Measurements from ENCODE around the gene ASCC1. TPM values are rescaled to one million over a fixed set of nuclear protein-coding genes. Genes with fewer than 3 reads are reported as not detected.

The ASCC1 gene
- total RNA-seq, 1 donor from 2014 or later, result 33.9 TPM

- no peak overlapping the region for H3K27ac Mint-ChIP-seq (ENCODE audit: unreplicated experiment)
- Histone ChIP-seq H3K36me3 (ENCODE audit: insufficient read depth, low read length) (no peaks in the 10 kb centered on the region), H4K20me1 (ENCODE audit: insufficient read depth, low read length) (no peaks in the 10 kb centered on the region), H3K27ac (ENCODE audit: low read depth, low read length) (peak overlapping the region; percentile 24), H3K4me3 (ENCODE audit: insufficient read depth, low read depth, low read length) (no peak overlapping the region), H3K9ac (ENCODE audit: low read length) (no peak overlapping the region), H3K4me1 (ENCODE audit: insufficient read depth, low read length) (peaks cover 7% of the 10 kb centered on the region), H2AFZ (ENCODE audit: low read depth, low read length) (no peak overlapping the region), H3K79me2 (ENCODE audit: insufficient read depth, low read length) (no peaks in the 10 kb centered on the region), H3K4me2 (ENCODE audit: low read length) (peak overlapping the region; percentile 27), H3K9me3 (ENCODE audit: insufficient read depth, low read depth, low read length) (no peaks in the 10 kb centered on the region), H3K27me3 (ENCODE audit: insufficient read depth, low read length) (no peaks in the 10 kb centered on the region)
- DNase-seq (ENCODE audit: low read depth), result peak; percentile 74
- peaks cover 5% of the 10 kb centered on the region for H3K36me3 Mint-ChIP-seq (ENCODE audit: low read depth, unreplicated experiment)
- no peak overlapping the region for H3K4me3 Mint-ChIP-seq (ENCODE audit: unreplicated experiment)
- H3K27me3 Mint-ChIP-seq (ENCODE audit: low read depth, unreplicated experiment), result no peaks in the 10 kb centered on the region
- TF ChIP-seq EZH2 (IDR thresholded peaks at IDR 0.05; ENCODE audit: insufficient read depth, low read length), result no peak
- TF ChIP-seq, protein P1, sequence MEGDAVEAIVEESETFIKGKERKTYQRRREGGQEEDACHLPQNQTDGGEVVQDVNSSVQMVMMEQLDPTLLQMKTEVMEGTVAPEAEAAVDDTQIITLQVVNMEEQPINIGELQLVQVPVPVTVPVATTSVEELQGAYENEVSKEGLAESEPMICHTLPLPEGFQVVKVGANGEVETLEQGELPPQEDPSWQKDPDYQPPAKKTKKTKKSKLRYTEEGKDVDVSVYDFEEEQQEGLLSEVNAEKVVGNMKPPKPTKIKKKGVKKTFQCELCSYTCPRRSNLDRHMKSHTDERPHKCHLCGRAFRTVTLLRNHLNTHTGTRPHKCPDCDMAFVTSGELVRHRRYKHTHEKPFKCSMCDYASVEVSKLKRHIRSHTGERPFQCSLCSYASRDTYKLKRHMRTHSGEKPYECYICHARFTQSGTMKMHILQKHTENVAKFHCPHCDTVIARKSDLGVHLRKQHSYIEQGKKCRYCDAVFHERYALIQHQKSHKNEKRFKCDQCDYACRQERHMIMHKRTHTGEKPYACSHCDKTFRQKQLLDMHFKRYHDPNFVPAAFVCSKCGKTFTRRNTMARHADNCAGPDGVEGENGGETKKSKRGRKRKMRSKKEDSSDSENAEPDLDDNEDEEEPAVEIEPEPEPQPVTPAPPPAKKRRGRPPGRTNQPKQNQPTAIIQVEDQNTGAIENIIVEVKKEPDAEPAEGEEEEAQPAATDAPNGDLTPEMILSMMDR (IDR thresholded peaks at IDR 0.05; ENCODE audit: insufficient read depth, low read depth, low read length), result no peak
- H3K4me1 Mint-ChIP-seq (ENCODE audit: low read depth, unreplicated experiment), result peaks cover 12% of the 10 kb centered on the region
- H3K9me3 Mint-ChIP-seq (ENCODE audit: unreplicated experiment), result no peaks in the 10 kb centered on the region
- peak; percentile 41 for FAIRE-seq
Measured at GRCh38 chr10:72124989-72125388, 91.1 kb downstream of the ASCC1 start.

DNA sequence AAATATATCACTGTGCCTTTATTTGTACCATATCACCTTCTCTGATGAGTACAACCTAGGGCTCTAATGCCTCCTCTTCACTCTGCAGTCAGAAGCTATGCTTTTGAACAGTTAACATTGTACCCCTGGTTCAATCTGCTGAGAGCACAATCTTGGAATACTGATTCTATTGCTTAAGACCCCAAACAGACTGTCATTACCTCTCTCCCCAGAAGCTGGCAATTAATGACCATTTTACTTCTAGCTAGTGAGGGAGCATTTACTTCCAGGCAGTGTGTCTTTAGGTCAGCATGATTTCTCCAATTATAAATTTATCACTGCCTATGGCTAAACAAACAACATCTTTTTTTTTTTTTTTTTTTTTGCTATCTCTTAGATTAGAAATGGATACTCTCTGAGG, 91.7 kb downstream of the ASCC1 start:
- Mint-ChIP-seq H3K4me1 (ENCODE audit: low read depth, unreplicated experiment) (peaks cover 12% of the 10 kb centered on the region), H3K27me3 (ENCODE audit: low read depth, unreplicated experiment) (no peaks in the 10 kb centered on the region), H3K27ac (ENCODE audit: unreplicated experiment) (no peak overlapping the region), H3K36me3 (ENCODE audit: low read depth, unreplicated experiment) (peaks cover 7% of the 10 kb centered on the region), H3K4me3 (ENCODE audit: unreplicated experiment) (no peak overlapping the region), H3K9me3 (ENCODE audit: unreplicated experiment) (no peaks in the 10 kb centered on the region)
- Histone ChIP-seq H3K9me3 (ENCODE audit: insufficient read depth, low read depth, low read length) (no peaks in the 10 kb centered on the region), H3K27me3 (ENCODE audit: insufficient read depth, low read length) (no peaks in the 10 kb centered on the region), H3K27ac (ENCODE audit: low read depth, low read length) (no peak overlapping the region), H3K79me2 (ENCODE audit: insufficient read depth, low read length) (no peaks in the 10 kb centered on the region), H3K4me3 (ENCODE audit: insufficient read depth, low read depth, low read length) (no peak overlapping the region), H3K36me3 (ENCODE audit: insufficient read depth, low read length) (no peaks in the 10 kb centered on the region), H3K4me2 (ENCODE audit: low read length) (no peak overlapping the region), H3K9ac (ENCODE audit: low read length) (no peak overlapping the region), H3K4me1 (ENCODE audit: insufficient read depth, low read length) (peaks cover 7% of the 10 kb centered on the region), H2AFZ (ENCODE audit: low read depth, low read length) (no peak overlapping the region), H4K20me1 (ENCODE audit: insufficient read depth, low read length) (no peaks in the 10 kb centered on the region)
- DNase-seq (ENCODE audit: low read depth), result no peak
- no peak for TF ChIP-seq EZH2 (IDR thresholded peaks at IDR 0.05; ENCODE audit: insufficient read depth, low read length)
- TF ChIP-seq, protein P1 (IDR thresholded peaks at IDR 0.05; ENCODE audit: insufficient read depth, low read depth, low read length), result no peak
- no peak for FAIRE-seq

- Mint-ChIP-seq H3K4me1 (ENCODE audit: low read depth, unreplicated experiment) (peaks cover 12% of the 10 kb centered on the region), H3K9me3 (ENCODE audit: unreplicated experiment) (no peaks in the 10 kb centered on the region), H3K27ac (ENCODE audit: unreplicated experiment) (no peak overlapping the region), H3K27me3 (ENCODE audit: low read depth, unreplicated experiment) (no peaks in the 10 kb centered on the region), H3K36me3 (ENCODE audit: low read depth, unreplicated experiment) (peaks cover 5% of the 10 kb centered on the region), H3K4me3 (ENCODE audit: unreplicated experiment) (no peak overlapping the region)
- TF ChIP-seq, protein P1 (IDR thresholded peaks at IDR 0.05; ENCODE audit: insufficient read depth, low read depth, low read length), result no peak
- TF ChIP-seq EZH2 (IDR thresholded peaks at IDR 0.05; ENCODE audit: insufficient read depth, low read length), result no peak
- H3K36me3 ChIP-seq (ENCODE audit: insufficient read depth, low read length), result no peaks in the 10 kb centered on the region
- DNase-seq (ENCODE audit: low read depth) (no peak), FAIRE-seq (no peak)
- H3K79me2 ChIP-seq (ENCODE audit: insufficient read depth, low read length), result no peaks in the 10 kb centered on the region
- no peak overlapping the region for H3K4me2 ChIP-seq (ENCODE audit: low read length)
- H2AFZ ChIP-seq (ENCODE audit: low read depth, low read length), result no peak overlapping the region
- H3K9ac ChIP-seq (ENCODE audit: low read length), result no peak overlapping the region
- H3K4me1 ChIP-seq (ENCODE audit: insufficient read depth, low read length), result peaks cover 7% of the 10 kb centered on the region
- no peaks in the 10 kb centered on the region for H3K27me3 ChIP-seq (ENCODE audit: insufficient read depth, low read length)
- no peak overlapping the region for H3K4me3 ChIP-seq (ENCODE audit: insufficient read depth, low read depth, low read length)
- H4K20me1 ChIP-seq (ENCODE audit: insufficient read depth, low read length), result no peaks in the 10 kb centered on the region
- H3K27ac ChIP-seq (ENCODE audit: low read depth, low read length), result no peak overlapping the region
- no peaks in the 10 kb centered on the region for H3K9me3 ChIP-seq (ENCODE audit: insufficient read depth, low read depth, low read length)
Measured at GRCh38 chr10:72123616-72124015, 92.5 kb downstream of the ASCC1 start.
